ENCODE data around the gene DHRSX.

DNA sequence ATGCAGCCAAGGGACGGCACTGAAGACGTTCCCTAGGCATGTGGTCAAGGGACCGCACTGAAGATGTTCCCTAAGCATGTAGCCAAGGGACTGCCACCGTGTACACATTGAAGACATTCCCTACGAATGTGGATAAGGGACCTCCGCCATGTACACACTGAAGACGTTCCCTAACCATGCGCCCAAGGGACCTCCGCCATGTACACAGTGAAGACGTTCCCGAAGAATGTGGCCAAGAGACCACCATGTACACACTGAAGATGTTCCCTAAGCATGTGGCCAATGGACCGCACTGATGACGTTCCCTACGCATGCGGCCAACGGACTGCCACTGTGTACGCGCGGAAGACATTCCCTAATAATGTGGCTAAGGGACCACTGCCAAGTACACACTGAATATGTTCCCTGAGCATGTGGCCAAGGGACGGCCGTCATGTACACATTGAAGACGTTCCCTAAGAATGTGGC is 48.4 kb downstream of the DHRSX start:
- TF ChIP-seq YY1 (IDR thresholded peaks at IDR 0.05; ENCODE audit: insufficient read depth, insufficient replicate concordance, low read depth, low read length) = no peak
- TF ChIP-seq PCBP2 (optimal IDR thresholded peaks at IDR 0.05; ENCODE audit: low read depth, low read length, poor library complexity, severe bottlenecking) = no peak
- no peak for TF ChIP-seq YEATS4 (CRISPR knock-in tag; IDR thresholded peaks at IDR 0.05; ENCODE audit: borderline replicate concordance)

Data from HepG2 (cell line).